Measurements from ENCODE around the gene SPR. TPM values are rescaled to one million over a fixed set of nuclear protein-coding genes. Genes with fewer than 3 reads are reported as not detected.

Gene SPR
- total and polyA plus RNA-seq, 9 of the 15 experiments (the other 6 are each of a cell fraction or from before 2014, with no cell fraction given), result 7.7 to 38.3 (median 26.3) TPM

DNA sequence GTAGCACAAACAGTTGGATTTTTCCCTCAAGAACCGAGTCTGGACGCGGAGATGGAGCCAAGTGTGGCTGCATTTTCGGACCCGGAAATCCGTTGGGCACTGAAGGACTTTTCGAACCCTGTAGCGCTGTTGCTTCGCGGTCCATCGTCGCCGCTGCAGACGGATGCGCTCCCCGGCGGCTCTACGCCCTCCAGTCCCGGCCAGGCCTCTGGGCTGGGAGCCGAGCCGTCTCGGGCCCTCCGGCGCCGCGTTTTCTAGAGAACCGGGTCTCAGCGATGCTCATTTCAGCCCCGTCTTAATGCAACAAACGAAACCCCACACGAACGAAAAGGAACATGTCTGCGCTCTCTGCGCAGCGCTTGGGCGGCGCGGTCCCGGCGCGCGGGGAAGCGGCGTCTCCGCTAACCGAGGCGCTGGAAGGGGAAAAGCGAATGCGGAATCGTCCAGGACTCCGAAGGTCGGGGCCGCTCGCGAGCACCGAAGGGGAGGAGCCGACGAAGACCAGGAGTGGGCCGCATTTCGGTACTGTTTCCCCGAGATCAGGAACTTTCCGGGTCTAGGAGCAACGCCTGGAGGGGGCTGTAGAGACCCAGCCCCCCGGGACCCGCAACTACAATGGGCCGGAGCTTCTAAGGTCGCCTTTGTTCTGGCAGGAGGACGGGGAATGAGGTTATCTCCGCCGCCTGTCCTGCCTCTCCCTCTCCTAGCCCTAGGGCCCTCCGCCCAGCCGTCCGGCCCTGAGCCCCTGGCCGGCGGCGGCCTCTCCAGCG is 33.3 kb downstream of the SPR start:
- 10% methylated on average over 72 of the region's 77 CpGs for WGBS (ENCODE audit: insufficient coverage, low coverage, missing lambda C conversion rate)
- ChIA-PET CTCF (ENCODE audit: low intra/inter-chr PET ratio) (no interaction called here), POLR2A (interaction anchor here (0.6 to 1.2 kb wide), 3 partner anchors 10 to 411 kb away, joined by 3 to 4 read pairs (median 3); no protein-coding TSS in a partner anchor)
- H3K9me3 ChIP-seq (replicated peaks; ENCODE audit: control insufficient read depth, insufficient read depth, low read depth, low read length), result no peaks in the 10 kb centered on the region
- H2AFZ ChIP-seq (ENCODE audit: low read depth, low read length), result no peak overlapping the region
- ATAC-seq (no peak), FAIRE-seq (no peak), DNase-seq (ENCODE audit: extremely low read depth in 1 of 4, low spot score in 3 of 4) (no peak)
- peaks cover 0 to 59% of the 10 kb centered on the region in 2 experiments; a peak in 3 of 5 replicates for H3K4me1 ChIP-seq (replicated peaks in 1 of 2; ENCODE audit: control insufficient read depth in 2 of 2, insufficient read depth in 2 of 2, low read length in 2 of 2)
- peaks cover 35% of the 10 kb centered on the region; the same call in 1 of the 2 replicates for H4K20me1 ChIP-seq (replicated peaks; ENCODE audit: control insufficient read depth, insufficient read depth, low read length)
- in situ Hi-C loops (cut with MboI) (no loop called here), intact Hi-C loops (cut with micrococcal nuclease) (no loop called here)
- no peak overlapping the region for H3K4me3 ChIP-seq
- TF ChIP-seq CBX8 (IDR thresholded peaks at IDR 0.05; ENCODE audit: borderline replicate concordance, extremely low read depth, low read depth, low read length, poor library complexity, severe bottlenecking) (peak; percentile 14), HNRNPLL (IDR thresholded peaks at IDR 0.05; ENCODE audit: low read depth, low read length, poor library complexity, severe bottlenecking) (peak; percentile 91), ZBTB33 (CRISPR knock-in tag; IDR thresholded peaks at IDR 0.05) (0 out of 2 replicates have a peak, but pooled peaks have one; percentile 45), GTF2B (IDR thresholded peaks at IDR 0.05; ENCODE audit: extremely low read depth, insufficient read length) (no peak), RBFOX2 (IDR thresholded peaks at IDR 0.05; ENCODE audit: low read depth, low read length) (0 out of 2 replicates have a peak, but pooled peaks have one; percentile 15), EZH2 (IDR thresholded peaks at IDR 0.05; ENCODE audit: borderline replicate concordance, low read depth, low read length) (peak; percentile 96; the same call in 1 of the 2 replicates), ZNF274 (IDR thresholded peaks at IDR 0.05; ENCODE audit: borderline replicate concordance, low read depth, low read length) (no peak), GTF2E2 (tag; IDR thresholded peaks at IDR 0.05) (no peak)
- no peak overlapping the region for H3K27ac ChIP-seq (ENCODE audit: extremely low read depth, low read depth, low read length)
- no peaks in the 10 kb centered on the region for H3K36me3 ChIP-seq (ENCODE audit: control insufficient read depth, insufficient read depth, low read length)
- H3K9ac ChIP-seq (ENCODE audit: insufficient read depth in 1 of 2, low read depth in 2 of 2, low read length in 2 of 2), result peak overlapping the region in 1 of 2 experiments; percentile 58; a peak in 1 of 4 replicates
- no peaks in the 10 kb centered on the region for H3K9me1 ChIP-seq (ENCODE audit: control insufficient read depth, insufficient read depth, low read length)
- BruUV-seq (replicated peaks), result no TSS peak
- peaks cover 78 to 90% of the 10 kb centered on the region in 2 experiments for H3K27me3 ChIP-seq (ENCODE audit: control insufficient read depth in 2 of 2, insufficient read depth in 2 of 2, low read length in 2 of 2)
- no peak overlapping the region for H3K4me2 ChIP-seq (ENCODE audit: insufficient read depth, low read length)
- no peaks in the 10 kb centered on the region for H3K79me2 ChIP-seq (ENCODE audit: control insufficient read depth, insufficient read depth, low read length)

Data from K562 (cell line).